NCI-H345 (cell line): Measurements from ENCODE around the gene TMOD2.
"Not testable (repeated sequence)": the region's sequence is repeated elsewhere in the genome, so short reads cannot be mapped to it uniquely, and the experiment has no call there.

Experiments
- DNase-seq: peaks from one replicate; lab custom pipeline; 2025; lab: John Stamatoyannopoulos, UW

Gene TMOD2

DNA sequence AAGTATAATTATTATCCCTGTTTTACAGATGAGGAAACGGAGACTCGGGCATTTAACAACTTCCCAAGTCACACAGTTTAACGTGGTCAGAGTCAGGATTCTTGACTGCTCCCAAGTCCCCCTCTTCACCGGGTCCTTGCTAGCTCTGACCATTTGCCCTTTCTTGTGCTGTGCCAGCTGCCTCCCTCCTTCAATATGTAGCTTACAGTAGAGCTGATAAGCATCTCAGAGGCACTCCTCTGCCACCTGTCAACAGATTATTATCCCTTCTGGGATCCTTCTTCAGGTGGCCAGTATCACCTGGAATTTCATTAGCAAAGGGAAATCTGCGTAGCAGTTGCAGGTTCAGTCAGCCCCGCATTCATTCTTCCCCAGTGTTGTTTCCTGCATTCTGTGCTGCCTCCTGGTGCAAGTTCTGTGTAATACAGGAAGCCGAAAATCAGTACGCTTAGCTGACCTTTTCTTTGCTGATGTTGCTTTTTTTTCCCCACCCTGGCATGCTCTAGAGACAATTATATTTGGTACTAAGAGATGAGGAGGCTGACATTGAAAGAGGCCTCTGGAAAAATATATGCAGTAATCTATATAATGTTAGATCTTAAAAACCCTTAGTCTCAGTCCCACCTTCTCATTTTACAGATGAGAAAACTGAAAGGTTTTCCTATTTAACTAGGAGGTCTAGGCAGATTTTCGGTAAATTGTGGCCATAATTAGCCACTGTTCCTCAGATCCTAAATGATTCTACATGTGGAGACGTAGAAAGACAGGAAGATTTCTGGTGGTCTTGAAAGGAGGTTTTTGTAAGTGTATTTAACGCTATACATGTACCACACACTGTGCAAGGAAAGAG is 24.8 kb downstream of the TMOD2 start:
- DNase-seq = peak; percentile 14

DNA sequence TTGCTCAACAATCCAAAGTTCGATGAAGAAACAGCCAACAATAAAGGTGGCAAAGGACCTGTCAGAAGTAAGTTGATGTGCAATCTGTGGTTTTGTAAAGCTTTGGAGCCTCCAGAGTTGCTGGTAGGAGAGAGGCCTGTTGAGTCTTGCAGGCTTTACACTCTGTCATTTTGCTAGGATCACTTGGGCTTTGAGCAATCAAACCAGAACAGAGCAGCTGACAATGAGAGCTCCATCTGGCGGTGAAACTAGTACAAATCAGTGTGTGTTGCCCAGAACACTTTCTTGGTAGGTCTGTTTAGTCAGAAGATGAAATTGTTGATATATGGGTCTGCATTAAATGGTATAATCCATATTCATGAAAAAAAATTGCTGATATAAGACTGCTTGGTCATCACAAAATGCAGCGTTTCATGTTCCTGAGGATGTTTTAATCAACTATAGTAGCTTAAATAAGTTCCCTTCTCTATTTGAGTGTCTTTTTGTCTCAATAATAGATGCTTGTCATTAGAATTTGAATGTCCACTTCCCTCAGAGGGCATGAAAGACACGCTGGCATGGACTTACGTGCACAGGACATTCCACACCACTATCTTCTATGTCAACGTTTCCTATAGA is 25.7 kb downstream of the TMOD2 start:
- peak; percentile 56 for DNase-seq

DNA sequence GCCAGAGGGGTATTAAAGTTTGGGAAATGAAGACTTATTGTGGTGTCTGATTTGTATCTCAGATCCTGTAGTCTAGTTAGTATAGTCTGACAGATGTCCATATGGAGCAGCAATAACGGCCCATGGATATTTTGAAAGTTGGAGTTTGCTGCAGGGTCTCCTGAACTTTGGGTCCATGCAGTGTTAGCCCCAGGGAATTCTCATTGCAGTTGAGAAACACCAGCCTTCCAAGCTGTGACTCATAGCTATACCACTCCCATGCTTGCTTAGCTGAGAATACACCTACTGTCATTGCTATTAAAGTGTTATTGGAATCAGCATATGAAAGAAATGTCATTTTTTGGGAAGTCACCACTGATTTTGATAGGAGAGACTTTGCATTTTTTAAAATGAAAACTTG is 29.2 kb downstream of the TMOD2 start:
- no peak for DNase-seq

DNA sequence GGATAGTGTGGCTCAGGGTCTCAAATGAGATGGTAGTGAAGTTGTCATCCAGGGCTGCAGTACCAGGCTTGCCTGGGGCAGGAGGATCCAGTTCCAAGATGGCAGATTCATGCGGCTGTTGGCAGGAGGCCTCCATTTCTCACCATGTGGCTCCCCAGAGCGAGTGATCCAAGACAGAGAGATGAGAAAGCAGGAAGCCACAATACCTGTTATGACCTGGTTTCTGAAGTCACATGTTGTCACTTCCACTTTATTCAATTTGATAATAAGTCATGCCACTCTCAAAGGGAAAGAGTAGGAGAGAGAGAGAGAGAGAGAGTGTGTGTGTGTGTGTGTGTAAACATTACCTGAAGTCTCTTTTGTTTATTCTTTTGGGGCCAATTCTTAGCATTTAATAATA is 30.1 kb downstream of the TMOD2 start:
- DNase-seq = no peak

DNA sequence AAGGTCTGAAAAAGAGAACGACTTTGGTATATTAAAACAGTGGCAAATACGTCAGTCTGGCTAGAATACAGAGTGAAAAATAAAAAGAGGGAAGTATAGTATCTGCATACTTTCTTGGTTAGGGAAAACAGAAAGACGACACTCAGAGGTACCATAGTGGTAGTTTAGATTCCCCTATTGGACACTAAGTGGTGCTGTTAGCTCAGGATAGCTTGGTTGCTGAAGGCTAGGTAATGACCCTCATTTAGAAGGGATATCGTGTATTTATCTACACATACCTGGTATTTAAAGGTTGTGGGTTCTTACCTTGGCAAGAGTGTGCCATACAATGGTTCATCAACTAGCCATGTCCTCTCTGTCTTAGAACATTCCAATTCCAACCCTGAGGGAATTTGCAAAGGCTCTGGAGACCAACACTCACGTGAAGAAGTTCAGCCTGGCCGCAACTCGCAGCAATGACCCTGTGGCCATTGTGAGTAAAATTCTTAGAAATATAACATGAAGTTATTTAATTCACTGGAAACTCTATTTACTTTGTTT is 31.0 kb downstream of the TMOD2 start:
- DNase-seq = no peak

DNA sequence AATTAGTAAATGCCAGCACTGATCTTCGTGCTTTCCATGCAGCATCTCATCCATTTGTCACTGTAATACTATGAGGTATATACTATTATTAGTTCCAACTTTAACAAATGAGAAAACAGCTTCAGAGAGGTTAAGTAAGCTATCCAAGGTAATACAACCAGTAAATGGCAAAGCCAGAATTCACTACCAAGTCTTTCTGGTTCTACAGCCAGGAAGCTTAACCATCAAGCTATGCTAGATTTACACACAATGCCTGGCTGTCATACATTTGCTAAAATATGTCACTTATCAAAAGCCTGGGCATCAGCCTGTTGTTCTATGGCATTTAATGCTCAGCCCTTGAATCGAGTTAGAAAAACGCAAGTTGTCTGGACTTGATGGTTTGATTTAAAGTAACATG is 32.6 kb downstream of the TMOD2 start:
- DNase-seq = no peak

DNA sequence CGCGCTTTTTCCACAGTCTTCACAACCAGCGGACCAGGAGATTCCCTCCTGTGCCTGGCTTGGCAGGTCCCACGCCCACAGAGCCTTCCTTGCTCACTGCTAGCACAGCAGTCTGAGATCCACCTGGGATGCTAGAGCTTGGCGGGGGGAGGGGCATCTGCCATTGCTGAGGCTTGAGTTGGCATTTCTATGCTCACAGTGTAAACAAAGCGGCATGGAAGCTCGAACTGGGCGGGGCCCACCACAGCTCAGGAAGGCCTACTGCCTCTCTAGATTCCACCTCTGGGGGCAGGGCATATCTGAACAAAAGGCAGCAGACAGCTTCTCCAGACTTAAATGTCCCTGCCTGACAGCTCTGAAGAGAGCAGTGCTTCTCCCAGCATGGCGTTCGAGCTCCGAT is 35.7 kb downstream of the TMOD2 start:
- not testable (repeated sequence) for DNase-seq

DNA sequence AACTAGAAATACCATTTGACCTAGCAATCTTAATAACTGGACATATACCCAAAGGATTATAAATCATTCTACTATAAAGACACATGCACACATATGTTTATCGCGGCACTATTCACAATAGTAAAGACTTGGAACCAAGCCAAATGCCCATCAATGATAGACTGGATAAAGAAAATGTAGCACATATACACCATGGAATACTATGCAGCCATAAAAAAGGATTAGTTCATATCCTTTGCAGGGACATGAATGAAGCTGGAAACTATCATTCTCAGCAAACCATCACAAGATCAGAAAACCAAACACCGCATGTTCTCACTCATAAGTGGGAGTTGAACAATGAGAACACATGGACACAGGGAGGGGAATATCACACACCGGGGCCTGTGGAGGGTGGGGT is 41.1 kb downstream of the TMOD2 start:
- DNase-seq = not testable (repeated sequence)

DNA sequence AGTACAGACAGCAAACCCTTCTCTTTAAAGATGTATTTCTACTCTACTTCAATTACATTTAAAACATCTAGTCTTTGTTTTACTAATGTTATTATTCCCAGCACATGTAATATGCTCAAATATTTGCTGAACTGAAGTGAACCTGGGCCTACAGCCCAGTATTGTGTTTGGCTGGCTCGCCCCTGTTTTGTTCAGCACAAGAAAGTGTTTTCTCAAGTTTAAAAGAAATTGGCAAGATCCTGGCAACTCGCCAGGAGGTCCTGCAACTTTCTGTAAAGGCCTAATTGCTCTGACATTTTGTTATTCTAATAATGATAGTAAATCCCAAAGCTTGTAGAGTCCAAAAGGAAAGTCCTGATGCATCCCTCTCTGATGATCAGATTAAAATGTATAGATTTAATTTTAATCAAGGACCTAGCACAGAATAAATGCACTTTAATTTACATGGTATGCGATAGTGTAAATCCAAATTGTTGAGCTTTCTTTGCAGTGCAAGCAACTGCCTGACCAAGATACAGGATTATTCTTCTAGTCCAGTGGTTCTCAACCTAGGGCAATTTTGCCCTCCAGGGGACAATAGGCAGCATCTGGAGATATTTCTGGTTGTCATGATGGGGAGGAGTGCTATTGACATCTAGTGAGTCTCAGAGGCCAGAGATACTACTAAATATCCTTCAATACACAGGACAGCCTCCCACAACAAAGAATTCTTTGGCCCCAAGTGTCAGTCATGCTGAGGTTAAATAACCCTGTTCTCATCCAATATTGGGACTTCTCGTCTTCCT is 42.3 kb downstream of the TMOD2 start:
- DNase-seq = no peak

DNA sequence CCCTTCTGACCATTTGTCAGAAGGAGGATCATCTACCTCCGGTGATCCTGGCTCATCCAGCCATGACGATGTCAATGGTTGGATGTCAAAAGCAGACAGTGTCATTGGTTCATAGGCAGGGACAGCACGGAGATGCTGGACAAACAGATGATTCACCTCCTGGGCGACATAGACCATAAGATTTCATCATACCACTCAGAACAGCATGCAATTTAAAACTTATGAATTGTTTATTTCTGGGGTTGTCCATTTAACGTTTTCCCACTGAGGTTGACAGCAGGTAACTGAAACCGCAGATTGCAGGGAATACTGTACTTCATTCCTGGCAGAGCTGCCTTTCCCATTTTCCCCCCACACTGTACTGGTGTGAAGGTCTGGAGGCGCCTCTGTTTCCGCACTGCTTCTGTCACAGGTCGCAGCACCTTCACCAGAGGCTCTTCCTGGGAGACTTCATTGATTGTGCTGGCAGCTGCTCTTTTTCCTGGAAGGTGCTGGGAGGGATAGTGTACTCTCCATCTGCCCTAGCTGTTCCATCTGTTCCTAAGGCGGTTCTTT is 45.5 kb downstream of the TMOD2 start:
- DNase-seq = no peak

DNA sequence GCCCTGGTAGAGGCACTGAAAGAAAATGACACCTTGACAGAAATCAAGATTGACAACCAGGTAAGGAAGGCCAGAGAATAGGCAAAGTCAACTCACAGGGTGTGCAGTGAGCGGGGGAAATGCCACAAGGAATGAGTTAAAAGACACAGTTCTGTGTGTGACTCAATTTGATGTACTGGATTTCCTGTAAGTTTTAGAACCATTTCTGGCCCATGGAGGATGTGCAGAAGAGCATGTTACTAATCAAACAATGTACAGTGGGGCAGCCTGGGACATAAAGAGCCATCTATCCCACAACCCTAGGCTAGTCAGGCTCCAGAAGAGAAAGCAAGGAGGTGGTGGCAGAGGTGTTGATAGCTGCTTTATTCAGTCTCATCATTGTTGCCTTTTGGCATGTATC is 46.9 kb downstream of the TMOD2 start:
- no peak for DNase-seq

DNA sequence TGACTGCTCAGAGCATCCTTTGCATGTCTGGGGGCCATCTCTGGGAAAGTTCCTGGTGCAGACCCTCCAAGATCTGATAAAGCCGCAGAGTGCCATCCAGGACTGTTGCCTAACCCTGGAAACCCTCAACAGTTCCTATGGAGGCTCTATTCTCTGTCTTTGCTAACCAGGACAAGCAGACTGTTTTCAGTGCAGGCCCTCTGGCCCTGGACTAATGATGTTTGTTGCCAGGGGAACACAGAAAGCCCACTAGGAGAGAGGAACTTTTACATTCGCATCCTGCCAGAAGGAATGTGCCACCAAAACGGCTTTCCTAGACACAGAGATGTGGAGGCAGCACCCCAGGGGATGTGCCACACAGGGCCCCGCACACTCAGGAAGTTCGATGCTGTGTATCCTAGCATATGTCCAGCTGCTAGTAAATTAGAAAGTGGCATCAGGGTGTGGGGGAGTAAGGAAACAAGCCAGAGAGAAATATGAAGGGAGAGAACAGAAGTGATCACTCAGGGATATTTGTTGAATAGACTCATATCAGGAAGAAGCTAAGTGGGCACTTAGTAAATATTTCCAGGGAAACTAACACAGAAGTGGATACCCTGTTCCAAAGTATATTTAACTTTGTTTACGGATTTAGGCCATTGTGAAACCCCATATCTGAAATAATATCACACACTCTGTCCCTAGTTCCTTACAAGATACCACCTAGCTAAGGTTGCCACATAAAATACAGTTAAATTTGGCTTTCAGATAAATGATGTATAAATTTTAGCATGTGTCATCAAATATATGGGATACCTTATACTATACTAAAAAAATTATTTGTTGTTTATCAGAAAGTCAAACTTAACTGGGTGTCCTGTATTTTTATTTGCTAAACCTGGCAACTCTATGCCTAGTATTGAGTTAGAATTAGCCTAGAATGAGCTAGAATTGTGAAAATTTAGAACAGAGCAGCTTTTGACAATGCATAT is 48.2 kb downstream of the TMOD2 start:
- DNase-seq = no peak

DNA sequence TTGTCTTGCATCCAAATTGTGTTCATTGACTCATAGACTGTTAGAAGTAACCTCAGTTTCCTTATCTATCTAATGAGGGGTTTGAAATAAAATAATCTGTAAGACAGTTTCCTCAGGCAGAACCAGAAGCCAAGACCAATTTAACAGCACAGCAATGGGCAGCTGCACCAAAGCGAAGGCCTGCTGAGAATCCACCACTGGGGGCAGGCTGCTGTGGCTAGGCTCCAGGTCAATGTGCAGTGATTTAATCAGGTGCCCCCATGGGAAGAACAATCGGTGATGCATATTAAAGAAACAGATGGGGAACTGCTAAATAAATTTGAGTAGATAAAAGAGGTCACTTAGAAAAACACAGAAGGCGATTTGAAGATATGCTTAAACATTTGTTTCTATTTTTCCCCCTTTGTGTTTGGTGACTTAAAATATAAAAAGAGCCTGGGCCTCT is 50.0 kb downstream of the TMOD2 start:
- no peak for DNase-seq

DNA sequence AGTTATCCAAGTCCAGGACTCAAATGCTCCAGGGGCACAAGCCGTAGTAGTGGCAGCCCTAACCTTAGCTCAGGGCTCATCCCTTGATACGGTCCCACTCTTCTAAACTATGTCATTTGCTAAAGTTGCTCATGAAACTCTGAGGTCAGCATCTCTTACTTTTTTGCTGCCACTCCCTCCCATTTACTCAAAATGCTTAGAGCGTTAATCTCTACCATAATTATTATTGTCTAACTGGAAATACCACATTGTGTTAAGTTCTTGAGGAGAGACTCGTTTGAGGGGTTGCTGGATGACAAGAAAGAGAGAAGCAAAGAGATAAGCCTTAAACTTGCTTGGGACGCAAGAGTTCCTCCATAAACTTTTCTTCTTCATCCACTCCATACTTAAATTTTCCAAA is 51.2 kb downstream of the TMOD2 start:
- no peak for DNase-seq

DNA sequence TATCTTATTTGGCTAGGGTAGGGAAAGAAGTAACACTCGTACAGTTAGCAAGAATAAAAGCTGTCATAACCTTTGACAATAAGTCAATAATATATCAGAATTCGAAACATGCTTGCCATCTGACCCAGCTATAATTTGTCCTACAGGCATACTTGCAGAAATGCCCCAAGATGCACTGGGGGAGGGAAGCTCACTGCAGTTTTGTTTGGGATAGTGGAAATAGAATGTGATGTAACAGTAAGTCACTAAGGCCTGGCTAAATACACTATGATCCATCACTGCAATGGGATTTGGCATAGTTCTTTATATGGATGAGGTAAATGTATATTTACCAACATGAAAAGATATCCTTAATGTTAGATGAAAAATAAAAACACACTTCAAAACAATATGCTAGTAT is 52.6 kb downstream of the TMOD2 start:
- DNase-seq = no peak

DNA sequence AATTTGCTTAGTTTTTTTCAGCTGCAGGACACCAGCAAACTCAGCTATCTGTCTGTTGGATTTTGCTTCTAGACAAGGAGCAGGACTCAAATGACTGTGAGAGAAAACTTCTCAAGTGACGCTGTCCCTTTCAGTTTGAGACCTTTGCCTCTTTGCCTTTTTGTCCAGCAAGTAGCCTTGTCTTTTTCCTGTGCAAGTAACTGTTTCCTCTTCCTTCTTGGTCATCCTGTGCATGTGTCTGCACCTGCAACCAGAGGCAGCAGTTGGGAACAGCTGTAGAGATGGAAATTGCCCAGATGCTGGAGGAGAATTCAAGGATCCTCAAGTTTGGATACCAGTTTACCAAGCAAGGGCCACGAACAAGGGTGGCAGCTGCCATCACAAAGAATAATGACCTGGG is 54.7 kb downstream of the TMOD2 start:
- DNase-seq = no peak

DNA sequence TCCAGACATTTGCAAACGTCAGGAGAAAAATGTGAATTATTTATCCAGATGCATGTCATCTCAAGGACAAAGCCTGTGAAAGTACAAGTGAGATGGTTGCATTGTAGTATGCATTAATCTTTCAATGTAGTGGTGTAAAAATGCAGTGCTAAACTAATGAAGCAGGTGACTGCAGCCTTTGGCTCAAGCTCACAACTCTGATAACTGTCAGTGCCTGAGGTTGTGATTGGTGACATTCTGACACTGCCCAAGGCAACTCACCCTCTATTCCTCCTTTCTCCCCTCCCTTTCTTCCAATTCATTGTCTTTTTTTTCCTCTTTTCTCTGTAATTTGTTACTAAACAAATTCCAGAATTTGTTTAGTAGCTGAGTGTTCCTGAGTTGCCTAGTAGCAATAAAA is 58.1 kb downstream of the TMOD2 start:
- DNase-seq = no peak

DNA sequence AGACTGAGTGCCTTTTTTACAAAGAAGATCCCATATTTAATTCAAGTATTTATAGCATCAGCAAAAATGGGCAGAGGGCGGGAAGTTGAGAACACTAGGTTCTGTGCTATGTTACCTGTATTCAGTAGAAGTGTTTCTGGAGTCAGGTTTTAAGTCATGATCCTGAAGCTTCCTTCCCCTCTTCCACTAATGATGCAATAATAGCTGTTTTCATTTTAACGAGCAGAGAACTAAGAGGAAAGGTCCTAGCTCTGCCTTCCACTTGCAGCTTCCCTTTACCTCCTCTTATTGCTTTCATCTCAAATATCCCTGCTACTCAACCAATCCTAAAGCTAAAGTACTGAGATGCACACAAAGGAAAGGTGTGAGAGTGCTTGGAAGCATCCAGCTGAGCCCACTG is 61.2 kb downstream of the TMOD2 start:
- DNase-seq = no peak

DNA sequence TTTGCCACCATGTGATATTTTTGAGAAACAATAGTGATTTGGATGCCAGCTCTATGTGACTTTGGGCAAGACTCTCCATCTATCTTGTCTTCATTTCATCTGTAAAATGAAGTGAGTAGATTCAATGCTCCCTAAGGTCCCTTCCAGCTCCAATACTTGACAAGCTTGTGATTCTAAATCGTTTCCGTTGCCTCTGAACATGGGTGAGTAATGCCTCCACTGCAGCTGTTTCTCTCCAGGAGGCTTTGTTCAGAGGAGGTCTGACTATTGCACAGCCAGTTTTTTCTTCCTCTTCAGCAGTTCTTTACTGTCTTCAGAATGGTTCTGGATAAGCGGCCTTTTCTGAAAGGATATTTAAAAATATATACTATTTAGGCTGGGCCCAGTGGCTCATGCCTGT is 63.2 kb downstream of the TMOD2 start:
- DNase-seq = no peak

DNA sequence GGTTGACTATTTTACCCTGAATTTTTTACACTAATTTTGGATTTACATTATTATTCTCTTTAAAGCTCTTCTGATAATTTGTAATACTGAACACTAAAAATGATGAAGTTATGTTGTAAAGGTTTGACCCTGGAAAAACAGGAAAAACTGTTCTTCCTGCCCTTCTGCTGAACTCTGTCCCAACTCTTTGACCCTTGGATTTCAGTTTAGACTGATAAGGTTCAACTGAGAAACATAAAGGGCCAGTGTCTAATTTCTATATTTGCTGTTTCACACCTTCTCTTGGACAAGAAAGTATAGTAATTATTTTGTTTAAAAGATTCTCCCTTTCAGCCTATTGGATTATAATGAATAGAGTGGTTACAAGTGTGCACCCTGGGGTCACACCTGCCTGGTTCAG is 65.2 kb downstream of the TMOD2 start:
- DNase-seq = no peak

DNA sequence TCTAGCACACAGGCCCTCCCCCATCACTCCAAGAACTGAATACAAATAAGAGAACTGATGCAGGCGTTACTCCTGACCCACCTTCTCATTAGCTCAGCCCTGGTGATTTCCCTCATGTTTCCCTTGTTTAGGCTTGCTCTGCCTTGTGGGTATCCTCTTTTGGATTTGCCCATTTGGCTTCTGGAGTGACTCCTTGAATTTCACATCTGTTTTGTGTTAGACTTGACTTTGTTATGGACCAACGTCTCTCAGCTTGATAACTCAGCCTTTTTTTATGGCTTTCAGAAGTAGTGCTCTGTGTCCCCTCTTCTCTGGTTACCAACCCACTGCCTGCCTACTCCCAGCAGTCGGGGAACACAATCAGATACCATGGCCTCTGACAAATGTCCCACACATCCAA is 66.8 kb downstream of the TMOD2 start:
- DNase-seq = no peak
